ENCODE measurements around the gene EFHC1. TPM values are rescaled to one million over a fixed set of nuclear protein-coding genes. Genes with fewer than 3 reads are reported as not detected.

The EFHC1 gene
- total and polyA plus RNA-seq, 2 of the 13 experiments (the other 11 are each of a cell fraction or from before 2014, with no cell fraction given): 23.4 to 29.5 TPM

DNA sequence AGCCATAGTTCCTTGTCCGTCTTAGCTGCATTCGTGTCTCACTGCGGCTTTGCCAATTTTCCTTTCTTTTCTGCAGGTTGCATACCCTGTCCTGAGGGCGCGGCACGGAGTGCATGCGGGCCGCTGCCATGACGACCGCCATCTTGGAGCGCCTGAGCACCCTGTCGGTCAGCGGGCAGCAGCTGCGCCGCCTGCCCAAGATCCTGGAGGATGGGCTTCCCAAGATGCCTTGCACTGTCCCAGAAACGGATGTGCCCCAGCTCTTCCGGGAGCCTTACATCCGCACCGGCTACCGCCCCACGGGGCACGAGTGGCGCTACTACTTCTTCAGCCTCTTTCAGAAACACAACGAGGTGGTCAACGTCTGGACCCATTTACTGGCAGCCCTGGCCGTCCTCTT lies 17.1 kb upstream of the EFHC1 start:
- no peaks in the 10 kb centered on the region for H3K9me3 ChIP-seq (ENCODE audit: low read length)

GRCh38 chr6:52403627-52404026 lies 16.5 kb upstream of the EFHC1 start:
- no peak overlapping the region for H2AFZ ChIP-seq (ENCODE audit: low read length)
- in situ Hi-C loops (cut with HindIII; ENCODE audit: extremely low pct_ligation_motif_present, low pct_unique_long_range_greater_than_20kb) (no loop called here), intact Hi-C loops (cut with micrococcal nuclease; ENCODE audit: unreplicated experiment) (no loop called here)
- no peak for TF ChIP-seq SIN3A (IDR thresholded peaks at IDR 0.05; ENCODE audit: borderline replicate concordance, low read depth, low read length)
- TF ChIP-seq, protein P1, sequence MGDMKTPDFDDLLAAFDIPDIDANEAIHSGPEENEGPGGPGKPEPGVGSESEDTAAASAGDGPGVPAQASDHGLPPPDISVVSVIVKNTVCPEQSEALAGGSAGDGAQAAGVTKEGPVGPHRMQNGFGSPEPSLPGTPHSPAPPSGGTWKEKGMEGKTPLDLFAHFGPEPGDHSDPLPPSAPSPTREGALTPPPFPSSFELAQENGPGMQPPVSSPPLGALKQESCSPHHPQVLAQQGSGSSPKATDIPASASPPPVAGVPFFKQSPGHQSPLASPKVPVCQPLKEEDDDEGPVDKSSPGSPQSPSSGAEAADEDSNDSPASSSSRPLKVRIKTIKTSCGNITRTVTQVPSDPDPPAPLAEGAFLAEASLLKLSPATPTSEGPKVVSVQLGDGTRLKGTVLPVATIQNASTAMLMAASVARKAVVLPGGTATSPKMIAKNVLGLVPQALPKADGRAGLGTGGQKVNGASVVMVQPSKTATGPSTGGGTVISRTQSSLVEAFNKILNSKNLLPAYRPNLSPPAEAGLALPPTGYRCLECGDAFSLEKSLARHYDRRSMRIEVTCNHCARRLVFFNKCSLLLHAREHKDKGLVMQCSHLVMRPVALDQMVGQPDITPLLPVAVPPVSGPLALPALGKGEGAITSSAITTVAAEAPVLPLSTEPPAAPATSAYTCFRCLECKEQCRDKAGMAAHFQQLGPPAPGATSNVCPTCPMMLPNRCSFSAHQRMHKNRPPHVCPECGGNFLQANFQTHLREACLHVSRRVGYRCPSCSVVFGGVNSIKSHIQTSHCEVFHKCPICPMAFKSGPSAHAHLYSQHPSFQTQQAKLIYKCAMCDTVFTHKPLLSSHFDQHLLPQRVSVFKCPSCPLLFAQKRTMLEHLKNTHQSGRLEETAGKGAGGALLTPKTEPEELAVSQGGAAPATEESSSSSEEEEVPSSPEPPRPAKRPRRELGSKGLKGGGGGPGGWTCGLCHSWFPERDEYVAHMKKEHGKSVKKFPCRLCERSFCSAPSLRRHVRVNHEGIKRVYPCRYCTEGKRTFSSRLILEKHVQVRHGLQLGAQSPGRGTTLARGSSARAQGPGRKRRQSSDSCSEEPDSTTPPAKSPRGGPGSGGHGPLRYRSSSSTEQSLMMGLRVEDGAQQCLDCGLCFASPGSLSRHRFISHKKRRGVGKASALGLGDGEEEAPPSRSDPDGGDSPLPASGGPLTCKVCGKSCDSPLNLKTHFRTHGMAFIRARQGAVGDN (CRISPR knock-in tag; IDR thresholded peaks at IDR 0.05): 0 out of 2 replicates have a peak, but pooled peaks have one; percentile 6
- TF ChIP-seq, protein P2, sequence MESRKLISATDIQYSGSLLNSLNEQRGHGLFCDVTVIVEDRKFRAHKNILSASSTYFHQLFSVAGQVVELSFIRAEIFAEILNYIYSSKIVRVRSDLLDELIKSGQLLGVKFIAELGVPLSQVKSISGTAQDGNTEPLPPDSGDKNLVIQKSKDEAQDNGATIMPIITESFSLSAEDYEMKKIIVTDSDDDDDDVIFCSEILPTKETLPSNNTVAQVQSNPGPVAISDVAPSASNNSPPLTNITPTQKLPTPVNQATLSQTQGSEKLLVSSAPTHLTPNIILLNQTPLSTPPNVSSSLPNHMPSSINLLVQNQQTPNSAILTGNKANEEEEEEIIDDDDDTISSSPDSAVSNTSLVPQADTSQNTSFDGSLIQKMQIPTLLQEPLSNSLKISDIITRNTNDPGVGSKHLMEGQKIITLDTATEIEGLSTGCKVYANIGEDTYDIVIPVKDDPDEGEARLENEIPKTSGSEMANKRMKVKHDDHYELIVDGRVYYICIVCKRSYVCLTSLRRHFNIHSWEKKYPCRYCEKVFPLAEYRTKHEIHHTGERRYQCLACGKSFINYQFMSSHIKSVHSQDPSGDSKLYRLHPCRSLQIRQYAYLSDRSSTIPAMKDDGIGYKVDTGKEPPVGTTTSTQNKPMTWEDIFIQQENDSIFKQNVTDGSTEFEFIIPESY (CRISPR knock-in tag; IDR thresholded peaks at IDR 0.05): peak; percentile 39; the same call in 1 of the 2 replicates
- H3K4me2 ChIP-seq (ENCODE audit: low read depth, low read length): no peak overlapping the region
- no peaks in the 10 kb centered on the region for H3K9me3 ChIP-seq (ENCODE audit: low read length)
- no peak overlapping the region for H3K27ac ChIP-seq (ENCODE audit: extremely low read length, insufficient read depth, low read length)
- H4K20me1 ChIP-seq (ENCODE audit: insufficient read depth, low read length): no peaks in the 10 kb centered on the region; the same call in none of the 2 replicates
- ChIA-PET POLR2A (no interaction called here), CTCF (ENCODE audit: low intra/inter-chr PET ratio, low total read pairs) (no interaction called here)
- no peak overlapping the region for H3K9ac ChIP-seq (ENCODE audit: insufficient read depth, low read depth, low read length)
- FAIRE-seq (no peak), ATAC-seq (no peak), DNase-seq (ENCODE audit: low spot score) (no peak)
- WGBS (ENCODE audit: low lambda C conversion rate): 98% methylated on average over 9 of the region's 9 CpGs
- peaks cover 39% of the 10 kb centered on the region for H3K4me1 ChIP-seq (ENCODE audit: insufficient read depth, low read length)
- H3K79me2 ChIP-seq (ENCODE audit: insufficient read depth, low read length): peaks cover 8% of the 10 kb centered on the region
- no peak overlapping the region for H3K4me3 ChIP-seq (replicated peaks in 1 of 3; ENCODE audit: insufficient read depth in 1 of 3, low read depth in 2 of 3, low read length in 3 of 3)
- H3K27me3 ChIP-seq (ENCODE audit: control insufficient read depth in 1 of 2, insufficient read depth in 2 of 2, low read length in 2 of 2): no peaks in the 10 kb centered on the region
- H3K36me3 ChIP-seq (replicated peaks in 1 of 2; ENCODE audit: control insufficient read depth in 1 of 2, insufficient read depth in 2 of 2, low read length in 2 of 2): peaks cover 13 to 31% of the 10 kb centered on the region in 2 experiments
- BruUV-seq (replicated peaks): no TSS peak

More for the DNA sequence above, 17.1 kb upstream of the EFHC1 start:
- H4K20me1 ChIP-seq (ENCODE audit: insufficient read depth, low read length): no peaks in the 10 kb centered on the region; the same call in none of the 2 replicates
- WGBS (ENCODE audit: low lambda C conversion rate): 97% methylated on average over 26 of the region's 26 CpGs
- peaks cover 8% of the 10 kb centered on the region for H3K79me2 ChIP-seq (ENCODE audit: insufficient read depth, low read length)
- in situ Hi-C loops (cut with HindIII; ENCODE audit: extremely low pct_ligation_motif_present, low pct_unique_long_range_greater_than_20kb) (no loop called here), intact Hi-C loops (cut with micrococcal nuclease; ENCODE audit: unreplicated experiment) (no loop called here)
- ChIA-PET POLR2A (no interaction called here), CTCF (ENCODE audit: low intra/inter-chr PET ratio, low total read pairs) (no interaction called here)
- no peak for DNase-seq (ENCODE audit: low spot score)
- no peak overlapping the region for H3K4me2 ChIP-seq (ENCODE audit: low read depth, low read length)
- H3K4me3 ChIP-seq (replicated peaks in 1 of 3; ENCODE audit: insufficient read depth in 1 of 3, low read depth in 2 of 3, low read length in 3 of 3): no peak overlapping the region
- H3K27ac ChIP-seq (ENCODE audit: extremely low read length, insufficient read depth, low read length): no peak overlapping the region
- no peak for ATAC-seq
- H3K4me1 ChIP-seq (ENCODE audit: insufficient read depth, low read length): peaks cover 41% of the 10 kb centered on the region
- TF ChIP-seq TIGD3 (CRISPR knock-in tag; IDR thresholded peaks at IDR 0.05; ENCODE audit: borderline replicate concordance) (no peak), POLR2AphosphoS2 (IDR thresholded peaks at IDR 0.05; ENCODE audit: low read depth, low read length) (no peak), KAT2B (IDR thresholded peaks at IDR 0.05; ENCODE audit: borderline replicate concordance, low read depth, low read length) (no peak), ZNF101 (CRISPR knock-in tag; IDR thresholded peaks at IDR 0.05; ENCODE audit: borderline replicate concordance, low read depth) (no peak), AGO2 (optimal IDR thresholded peaks at IDR 0.05; ENCODE audit: low read depth, low read length) (peak; percentile 52), ZNF331 (CRISPR knock-in tag; IDR thresholded peaks at IDR 0.05) (no peak)
- no peak overlapping the region for H2AFZ ChIP-seq (ENCODE audit: low read length)
- H3K9ac ChIP-seq (ENCODE audit: insufficient read depth, low read depth, low read length): no peak overlapping the region
- BruUV-seq (replicated peaks): no TSS peak
- no peak for FAIRE-seq
- H3K27me3 ChIP-seq (ENCODE audit: control insufficient read depth in 1 of 2, insufficient read depth in 2 of 2, low read length in 2 of 2): no peaks in the 10 kb centered on the region
- H3K36me3 ChIP-seq (replicated peaks in 1 of 2; ENCODE audit: control insufficient read depth in 1 of 2, insufficient read depth in 2 of 2, low read length in 2 of 2): peaks cover 13 to 31% of the 10 kb centered on the region in 2 experiments
